NB4 (cell line): ENCODE measurements around the gene WFDC8.

Experiments
- MYC ChIP-seq: IDR thresholded peaks from 2 replicates; pipeline ENCODE4 v1.6.1; 2011; ENCODE audit warnings: low read depth, low read length
- POLR2A ChIP-seq: IDR thresholded peaks from 2 replicates; pipeline ENCODE4 v1.6.1; 2011; ENCODE audit warnings: mild to moderate bottlenecking; ENCODE audit not compliant: insufficient read length; ENCODE audit errors: extremely low read depth
- TF ChIP-seq, protein P1 (sequence below): IDR thresholded peaks from one replicate; pipeline ENCODE4 v1.5.1; 2012; ENCODE audit warnings: low read depth, low read length
- TF ChIP-seq, protein P2 (sequence below): IDR thresholded peaks from 2 replicates; pipeline ENCODE4 v1.6.1; 2011; ENCODE audit warnings: low read depth, low read length

DNA sequence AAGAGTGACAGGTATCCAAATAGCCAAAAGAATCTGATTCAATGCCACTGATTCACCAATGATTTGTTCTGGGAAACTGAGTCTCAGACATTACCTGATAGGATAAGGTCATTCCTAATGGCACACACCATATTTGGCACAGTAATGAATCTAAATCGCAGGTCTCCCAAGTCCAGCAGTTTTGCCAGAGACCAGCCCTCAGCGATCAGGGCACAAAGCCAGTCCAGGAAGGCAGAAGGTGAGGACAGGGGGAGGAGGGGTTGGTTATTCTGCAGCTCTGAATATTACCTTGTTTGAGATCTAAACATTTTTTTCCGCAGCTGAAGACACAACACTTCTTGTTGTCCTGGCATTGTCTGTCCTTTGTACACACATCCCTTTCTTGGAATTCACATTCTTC, 33.7 kb downstream of the WFDC8 start:
- TF ChIP-seq, protein P1, sequence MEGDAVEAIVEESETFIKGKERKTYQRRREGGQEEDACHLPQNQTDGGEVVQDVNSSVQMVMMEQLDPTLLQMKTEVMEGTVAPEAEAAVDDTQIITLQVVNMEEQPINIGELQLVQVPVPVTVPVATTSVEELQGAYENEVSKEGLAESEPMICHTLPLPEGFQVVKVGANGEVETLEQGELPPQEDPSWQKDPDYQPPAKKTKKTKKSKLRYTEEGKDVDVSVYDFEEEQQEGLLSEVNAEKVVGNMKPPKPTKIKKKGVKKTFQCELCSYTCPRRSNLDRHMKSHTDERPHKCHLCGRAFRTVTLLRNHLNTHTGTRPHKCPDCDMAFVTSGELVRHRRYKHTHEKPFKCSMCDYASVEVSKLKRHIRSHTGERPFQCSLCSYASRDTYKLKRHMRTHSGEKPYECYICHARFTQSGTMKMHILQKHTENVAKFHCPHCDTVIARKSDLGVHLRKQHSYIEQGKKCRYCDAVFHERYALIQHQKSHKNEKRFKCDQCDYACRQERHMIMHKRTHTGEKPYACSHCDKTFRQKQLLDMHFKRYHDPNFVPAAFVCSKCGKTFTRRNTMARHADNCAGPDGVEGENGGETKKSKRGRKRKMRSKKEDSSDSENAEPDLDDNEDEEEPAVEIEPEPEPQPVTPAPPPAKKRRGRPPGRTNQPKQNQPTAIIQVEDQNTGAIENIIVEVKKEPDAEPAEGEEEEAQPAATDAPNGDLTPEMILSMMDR: no peak
- TF ChIP-seq POLR2A (no peak), MYC (no peak)
- TF ChIP-seq, protein P2, sequence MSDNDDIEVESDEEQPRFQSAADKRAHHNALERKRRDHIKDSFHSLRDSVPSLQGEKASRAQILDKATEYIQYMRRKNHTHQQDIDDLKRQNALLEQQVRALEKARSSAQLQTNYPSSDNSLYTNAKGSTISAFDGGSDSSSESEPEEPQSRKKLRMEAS: no peak
